GM23338 (cell line): ENCODE measurements around the gene MPIG6B. TPM values are rescaled to one million over a fixed set of nuclear protein-coding genes. Genes with fewer than 3 reads are reported as not detected.

ENCODE experiments used
- ATAC-seq: fragments of 200-7000 bp; cut with Tn5 transposase; 3 replicates; pipeline ENCODE4 v1.9.1; 2020
- DNase-seq: peaks from one replicate; pipeline ENCODE4 v3.0.0-alpha.2; 2015; ENCODE audit warnings: low spot score
- H2AFZ ChIP-seq: fragments of 200-600 bp; sonication (generic); 2 replicates; pipeline ENCODE4 v1.8.0; 2016; ENCODE audit warnings: antibody characterized with exemption, mild to moderate bottlenecking, moderate library complexity
- H3F3A ChIP-seq: fragments of 200-600 bp; sonication (generic); replicated peaks from 2 replicates; pipeline ENCODE4 v1.8.0; 2017; ENCODE audit warnings: antibody characterized with exemption, mixed run types, low read depth
- H3K27ac ChIP-seq: fragments of 200-600 bp; sonication (generic); 2 replicates; pipeline ENCODE4 v1.6.1; 2016; ENCODE audit warnings: low read depth
- H3K27me3 ChIP-seq: fragments of 200-600 bp; sonication (generic); 2 replicates; pipeline ENCODE4 v1.8.0; 2016; ENCODE audit warnings: mild to moderate bottlenecking, mixed run types, moderate library complexity; ENCODE audit not compliant: insufficient read depth
- H3K36me3 ChIP-seq: fragments of 200-600 bp; sonication (generic); 2 replicates; pipeline ENCODE4 v1.8.0; 2016; ENCODE audit warnings: mild to moderate bottlenecking; ENCODE audit not compliant: insufficient read depth
- H3K4me1 ChIP-seq: fragments of 200-600 bp; sonication (generic); 2 replicates; pipeline ENCODE4 v1.8.0; 2016; ENCODE audit warnings: mild to moderate bottlenecking, moderate library complexity; ENCODE audit not compliant: insufficient read depth
- H3K4me2 ChIP-seq: fragments of 200-600 bp; sonication (generic); 2 replicates; pipeline ENCODE4 v1.7.1; 2017; ENCODE audit warnings: mixed run types
- H3K4me3 ChIP-seq: fragments of 200-600 bp; sonication (generic); 2 replicates; pipeline ENCODE4 v1.6.1; 2016; ENCODE audit warnings: mixed run types
- H3K79me2 ChIP-seq: fragments of 200-600 bp; sonication (generic); replicated peaks from 2 replicates; pipeline ENCODE4 v1.8.0; 2017; ENCODE audit warnings: mild to moderate bottlenecking; ENCODE audit not compliant: insufficient read depth
- H3K9me2 ChIP-seq: fragments of 200-600 bp; sonication (generic); 2 replicates; pipeline ENCODE4 v1.8.0; 2017; ENCODE audit not compliant: insufficient read depth
- H4K20me1 ChIP-seq: fragments of 200-600 bp; sonication (generic); replicated peaks from 2 replicates; pipeline ENCODE4 v1.8.0; 2017; ENCODE audit warnings: mild to moderate bottlenecking; ENCODE audit not compliant: insufficient read depth
- H3K27ac Mint-ChIP-seq: 2 replicates; pipeline ENCODE4 v1.8.0; 2020; ENCODE audit warnings: inconsistent platforms, mild to moderate bottlenecking, moderate library complexity, mixed read lengths
- H3K27me3 Mint-ChIP-seq: 3 replicates; pipeline ENCODE4 v1.8.0; 2022; ENCODE audit warnings: low read depth, mild to moderate bottlenecking, moderate library complexity, mixed read lengths, inconsistent platforms; ENCODE audit not compliant: insufficient read depth, poor library complexity
- H3K36me3 Mint-ChIP-seq: 3 replicates; pipeline ENCODE4 v1.8.0; 2021; ENCODE audit warnings: low read depth, mild to moderate bottlenecking, inconsistent platforms, moderate library complexity, mixed read lengths
- H3K4me1 Mint-ChIP-seq: 3 replicates; pipeline ENCODE4 v1.8.0; 2020; ENCODE audit warnings: mild to moderate bottlenecking, inconsistent platforms, mixed read lengths
- H3K4me3 Mint-ChIP-seq: 3 replicates; pipeline ENCODE4 v1.8.0; 2021; ENCODE audit warnings: moderate library complexity, mild to moderate bottlenecking, inconsistent platforms, mixed read lengths
- H3K9me3 Mint-ChIP-seq: 3 replicates; pipeline ENCODE4 v1.8.0; 2020; ENCODE audit warnings: moderate library complexity, mild to moderate bottlenecking, inconsistent platforms, mixed read lengths
- CTCF ChIP-seq, 2 experiments: fragments of 200-600 bp in 1 of 2; sonication (generic) in 1 of 2; conservative IDR thresholded peaks; 2 replicates each; pipeline versions ENCODE4 v1.5.1 to v1.6.1; 2016 to 2017; ENCODE audit warnings: antibody characterized with exemption in 2 of 2, low read depth in 2 of 2, mild to moderate bottlenecking in 2 of 2, moderate library complexity in 1 of 2
- ETS1 ChIP-seq: IDR thresholded peaks from 2 replicates; pipeline ENCODE4 v1.6.1; 2016; ENCODE audit warnings: antibody characterized with exemption
- NANOG ChIP-seq: IDR thresholded peaks from 2 replicates; pipeline ENCODE4 v1.6.1; 2016; ENCODE audit warnings: antibody characterized with exemption, borderline replicate concordance
- STAT1 ChIP-seq: IDR thresholded peaks from one replicate; pipeline ENCODE4 v1.6.1; 2016; ENCODE audit warnings: antibody characterized with exemption; ENCODE audit not compliant: unreplicated experiment
- ZNF462 ChIP-seq: fragments of 250-450 bp; sonication (Bioruptor Pico); IDR thresholded peaks from 2 replicates; pipeline ENCODE4 v1.5.0; 2020; ENCODE audit warnings: mild to moderate bottlenecking, moderate library complexity
- polyA plus RNA-seq: library from polyadenylated mRNA; unstranded; fragments of >200 nt; fragmentation: Nextera tagmentation; extraction: Ambion mirVana; gene quantifications from 2 replicates; pipeline ENCODE4 v1.2.1, GENCODE V29; 2016
- total RNA-seq: library from RNA; depleted of rRNA; stranded (reverse); fragments of >200 nt; shearing (Covaris generic); gene quantifications from 2 replicates; pipeline ENCODE4 v1.2.3, GENCODE V29; 2014

MPIG6B gene
- total and polyA plus RNA-seq, 2 experiments from 2014 or later: 0.13 TPM; not detected in 1

GRCh38 chr6:31681135-31681671 lies 42.0 kb upstream of the MPIG6B start (continued):
- TF ChIP-seq ZNF462 (no peak), NANOG (no peak), ETS1 (no peak)

- Mint-ChIP-seq H3K27ac (no peak overlapping the region), H3K9me3 (no peaks in the 10 kb centered on the region; the same call in 1 of the 3 replicates), H3K27me3 (peaks cover 31% of the 10 kb centered on the region), H3K36me3 (peaks cover 5% of the 10 kb centered on the region; the same call in 2 of the 3 replicates), H3K4me3 (peak overlapping the region; percentile 74), H3K4me1 (peaks cover 14% of the 10 kb centered on the region)
- Histone ChIP-seq H3K27ac (no peak overlapping the region), H3K9me2 (no peaks in the 10 kb centered on the region), H4K20me1 (no peaks in the 10 kb centered on the region), H3K4me2 (peak overlapping the region; percentile 98), H3K4me3 (peak overlapping the region; percentile 70), H3F3A (peaks cover 11% of the 10 kb centered on the region; the same call in 1 of the 2 replicates), H3K36me3 (no peaks in the 10 kb centered on the region), H3K79me2 (no peaks in the 10 kb centered on the region), H3K27me3 (peaks cover 18% of the 10 kb centered on the region), H3K4me1 (peaks cover 7% of the 10 kb centered on the region), H2AFZ (peak overlapping the region; percentile 5; the same call in 1 of the 2 replicates)
- ATAC-seq: peak; percentile 11
- DNase-seq: peak; percentile 47
- TF ChIP-seq NANOG (no peak), CTCF (conservative IDR thresholded peaks at IDR 0.05; ENCODE audit: low read depth in 2 of 2) (no peak), STAT1 (no peak)
Observed at GRCh38 chr6:31683591-31683990, 39.6 kb upstream of the MPIG6B start.
